Measurements from ENCODE around the gene EIF4E2.

Gene EIF4E2

GRCh38 chr2:232550354-232551249 lies at the start of gene EIF4E2, which contains the start of gene TIGD1:
TSS of gene EIF4E2 (plus strand) at chr2:232550689. CDS start at chr2:232550725, 36 bp downstream.
TSS of gene TIGD1 (minus strand) at chr2:232550557. CDS start at chr2:232549882, 675 bp downstream.
- DNase-seq: peak; percentile 96
- TF ChIP-seq POLR2A (IDR thresholded peaks at IDR 0.05; ENCODE audit: low read length) (peak; percentile 94), GATA1 (IDR thresholded peaks at IDR 0.05; ENCODE audit: low read depth, low read length) (no peak)

- DNase-seq: no peak
- TF ChIP-seq POLR2A (IDR thresholded peaks at IDR 0.05; ENCODE audit: low read length) (no peak), GATA1 (IDR thresholded peaks at IDR 0.05; ENCODE audit: low read depth, low read length) (no peak)
These were observed 49.1 kb upstream of the EIF4E2 start for GRCh38 chr2:232501331-232501771.

DNA sequence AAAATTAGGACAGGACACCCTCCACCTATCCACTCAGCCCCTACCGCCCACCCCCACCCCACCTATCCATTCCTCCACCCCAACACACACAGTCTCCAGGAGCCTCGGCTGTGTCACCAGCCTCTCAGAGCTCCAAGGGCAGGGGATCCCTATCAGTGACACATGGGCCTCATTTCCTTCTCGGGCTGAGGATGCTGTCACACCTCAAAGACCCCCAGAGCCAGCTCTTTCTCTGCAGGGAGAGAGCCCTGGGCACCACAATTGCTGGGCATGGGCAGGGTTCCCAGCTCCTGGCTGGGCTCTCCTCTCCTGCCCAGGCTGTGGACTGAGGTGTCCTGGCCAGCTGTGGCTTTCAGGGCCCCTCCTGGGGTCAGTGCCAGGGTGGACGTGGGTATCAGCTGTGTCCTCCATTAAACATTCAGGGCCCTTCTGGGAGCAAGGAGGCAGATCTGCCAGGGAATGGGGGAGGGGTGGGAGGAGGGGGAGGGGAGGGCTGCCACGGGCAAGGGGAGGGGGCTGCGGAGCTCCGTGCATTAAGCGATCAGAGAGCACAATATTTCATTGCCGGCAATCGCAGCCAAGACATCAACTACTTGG lies 48.6 kb upstream of the EIF4E2 start:
- no peak for DNase-seq
- TF ChIP-seq GATA1 (IDR thresholded peaks at IDR 0.05; ENCODE audit: low read depth, low read length): no peak

- no peak for DNase-seq
- TF ChIP-seq POLR2A (IDR thresholded peaks at IDR 0.05; ENCODE audit: low read length) (no peak), GATA1 (IDR thresholded peaks at IDR 0.05; ENCODE audit: low read depth, low read length) (no peak)
These were observed 48.0 kb upstream of the EIF4E2 start for GRCh38 chr2:232502511-232502910.

GRCh38 chr2:232502911-232503808 lies 47.3 kb upstream of the EIF4E2 start:
- TF ChIP-seq GATA1 (IDR thresholded peaks at IDR 0.05; ENCODE audit: low read depth, low read length) (no peak), POLR2A (IDR thresholded peaks at IDR 0.05; ENCODE audit: low read length) (no peak)
- DNase-seq: peak; percentile 15 to 39

- no peak for DNase-seq
- TF ChIP-seq GATA1 (IDR thresholded peaks at IDR 0.05; ENCODE audit: low read depth, low read length): no peak
- TF ChIP-seq POLR2A (IDR thresholded peaks at IDR 0.05; ENCODE audit: low read length): no peak
These were observed 46.6 kb upstream of the EIF4E2 start for GRCh38 chr2:232503809-232504323.

- TF ChIP-seq GATA1 (IDR thresholded peaks at IDR 0.05; ENCODE audit: low read depth, low read length): no peak
- TF ChIP-seq POLR2A (IDR thresholded peaks at IDR 0.05; ENCODE audit: low read length): no peak
- DNase-seq: no peak
These were observed 46.1 kb upstream of the EIF4E2 start for GRCh38 chr2:232504438-232504837.

DNA sequence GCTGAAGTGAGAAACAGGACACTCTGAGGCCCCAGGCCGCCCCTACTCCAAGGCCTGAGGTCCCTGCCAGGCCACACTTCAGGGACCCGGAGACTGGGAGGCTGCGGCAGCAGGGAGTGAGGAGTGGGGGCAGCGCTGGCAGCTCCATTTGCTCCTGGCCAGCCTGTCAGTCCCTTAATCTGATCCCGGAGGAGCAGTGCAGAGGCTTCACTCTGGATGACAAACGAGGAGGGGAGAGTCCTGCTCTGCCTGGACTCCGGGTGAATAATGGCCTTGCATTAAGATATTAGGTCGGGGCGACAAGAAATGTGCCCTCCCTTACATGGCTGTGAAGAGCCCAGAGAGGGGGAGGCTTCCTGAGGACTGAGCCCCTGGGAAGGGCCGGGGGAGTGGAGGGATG lies 44.6 kb upstream of the EIF4E2 start:
- DNase-seq: no peak
- no peak for TF ChIP-seq GATA1 (IDR thresholded peaks at IDR 0.05; ENCODE audit: low read depth, low read length)
- no peak for TF ChIP-seq POLR2A (IDR thresholded peaks at IDR 0.05; ENCODE audit: low read length)

DNA sequence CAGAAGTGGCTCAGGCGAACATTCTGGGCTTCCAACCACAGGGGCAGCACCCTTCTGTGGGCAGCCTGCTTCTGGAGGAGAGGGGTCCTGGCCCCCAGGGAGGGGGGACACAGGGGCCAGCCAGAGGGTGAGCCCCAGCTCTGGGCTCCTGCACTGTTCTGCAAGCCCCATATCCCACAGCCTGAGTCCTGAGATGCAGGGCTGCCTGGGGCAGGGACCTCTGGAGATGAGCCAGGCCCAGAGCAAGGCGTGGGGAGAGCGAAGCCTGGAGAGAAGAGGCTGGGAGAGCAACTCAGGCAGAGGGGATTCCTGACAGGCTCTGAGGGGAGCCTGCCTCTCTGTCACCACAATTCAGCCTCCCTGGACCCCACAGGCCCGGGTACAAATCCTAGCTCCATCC lies 43.8 kb upstream of the EIF4E2 start:
- DNase-seq: no peak
- no peak for TF ChIP-seq GATA1 (IDR thresholded peaks at IDR 0.05; ENCODE audit: low read depth, low read length)
- TF ChIP-seq POLR2A (IDR thresholded peaks at IDR 0.05; ENCODE audit: low read length): no peak

DNA sequence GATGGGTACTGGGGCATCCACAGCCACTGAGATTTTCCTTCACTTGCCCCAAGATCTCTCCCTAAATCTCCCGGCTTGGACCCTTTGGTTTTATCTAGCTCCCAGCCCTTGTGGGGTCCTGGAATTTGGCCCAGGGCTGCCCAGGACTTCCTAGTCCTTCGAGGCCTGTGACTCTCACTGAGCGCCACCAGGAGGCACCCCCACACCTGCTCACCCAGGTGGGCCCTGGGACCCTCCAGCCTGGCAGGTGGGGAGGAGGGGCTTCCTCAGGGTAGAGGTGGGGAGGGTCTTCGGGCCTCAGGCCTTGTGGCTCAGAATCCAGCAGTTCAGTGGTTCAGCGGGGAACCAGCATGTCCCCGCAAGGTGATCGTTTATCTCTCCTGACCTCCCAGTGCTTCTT lies 42.2 kb upstream of the EIF4E2 start:
- no peak for TF ChIP-seq GATA1 (IDR thresholded peaks at IDR 0.05; ENCODE audit: low read depth, low read length)
- no peak for TF ChIP-seq POLR2A (IDR thresholded peaks at IDR 0.05; ENCODE audit: low read length)
- DNase-seq: no peak

GRCh38 chr2:232511336-232511890 lies 39.1 kb upstream of the EIF4E2 start:
- no peak for DNase-seq
- no peak for TF ChIP-seq POLR2A (IDR thresholded peaks at IDR 0.05; ENCODE audit: low read length)
- TF ChIP-seq GATA1 (IDR thresholded peaks at IDR 0.05; ENCODE audit: low read depth, low read length): no peak

DNA sequence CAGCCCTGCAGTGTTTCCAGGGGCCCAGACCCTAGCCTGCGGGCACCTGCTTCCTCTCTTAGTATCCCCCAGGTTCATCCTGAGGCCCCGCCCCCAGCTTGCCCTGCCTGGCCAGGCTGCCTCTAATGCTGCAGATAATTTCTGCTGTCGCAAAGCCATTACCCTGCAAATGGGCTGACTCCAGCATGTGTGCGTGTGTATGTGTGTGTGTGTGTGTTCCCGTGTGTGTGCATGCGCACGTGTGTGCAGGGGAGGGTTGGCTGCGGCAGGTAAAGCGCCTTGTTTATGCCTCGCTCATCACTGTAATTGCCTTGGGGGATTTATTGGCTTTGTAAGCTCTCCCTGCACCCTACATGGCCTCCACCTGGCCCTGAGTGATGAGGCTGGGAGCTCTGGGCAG lies 37.9 kb upstream of the EIF4E2 start:
- no peak for DNase-seq
- TF ChIP-seq GATA1 (IDR thresholded peaks at IDR 0.05; ENCODE audit: low read depth, low read length) (no peak), POLR2A (IDR thresholded peaks at IDR 0.05; ENCODE audit: low read length) (no peak)

DNA sequence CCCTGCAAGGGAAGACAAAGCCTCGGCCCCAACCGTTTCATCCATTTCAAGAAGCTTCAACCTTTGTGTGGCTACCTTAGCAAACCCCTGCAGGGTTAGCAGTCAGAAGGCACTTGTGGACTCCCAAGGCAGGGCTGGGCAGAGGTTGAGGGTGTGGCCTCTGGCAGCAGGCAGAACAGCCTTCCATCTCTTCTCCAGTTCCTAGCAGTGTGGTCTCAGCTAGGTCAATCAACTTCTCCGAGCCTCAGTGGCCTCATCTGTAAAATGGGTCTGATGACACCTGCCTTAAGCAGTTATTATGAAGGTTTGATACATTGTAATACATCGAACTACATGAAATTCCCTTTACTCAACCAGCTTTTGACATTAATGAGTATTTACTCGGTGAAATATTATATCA lies 37.1 kb upstream of the EIF4E2 start:
- DNase-seq: no peak
- TF ChIP-seq GATA1 (IDR thresholded peaks at IDR 0.05; ENCODE audit: low read depth, low read length) (no peak), POLR2A (IDR thresholded peaks at IDR 0.05; ENCODE audit: low read length) (no peak)

Data from erythroblast (primary cell).